ENCODE data around the gene GPR37L1.
A peak's percentile ranks its signal among the peaks of the same experiment; 100 is the strongest.

Gene GPR37L1

DNA sequence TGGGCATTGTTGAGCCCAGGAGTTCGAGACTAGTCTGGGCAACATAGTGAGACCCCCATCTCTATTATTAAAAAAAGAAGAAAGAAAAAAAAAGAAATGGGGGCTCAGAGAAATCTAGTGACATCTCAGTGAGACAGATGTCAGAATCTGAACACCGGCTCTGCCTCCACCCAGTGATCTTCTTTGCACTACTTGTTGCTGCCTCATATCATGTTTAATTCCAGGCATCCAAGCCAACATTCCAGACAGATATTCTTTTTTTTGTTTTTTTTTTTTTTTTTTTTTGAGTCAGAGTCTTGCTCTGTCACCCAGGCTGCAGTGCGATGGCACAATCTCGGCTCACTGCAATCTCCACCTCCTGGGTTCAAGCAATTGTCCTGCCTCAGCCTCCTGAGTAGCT, 26.8 kb downstream of the GPR37L1 start:
- peaks cover 21% of the 10 kb centered on the region for H3K4me1 Mint-ChIP-seq
- CTCF ChIA-PET, result no interaction called here
- no peak overlapping the region for H3K4me3 Mint-ChIP-seq
- no peaks in the 10 kb centered on the region for H3K27me3 Mint-ChIP-seq
- peaks cover 51% of the 10 kb centered on the region for H3K36me3 Mint-ChIP-seq
- H3K27ac Mint-ChIP-seq, result no peak overlapping the region
- no peaks in the 10 kb centered on the region for H3K9me3 Mint-ChIP-seq
- DNase-seq, result no peak

DNA sequence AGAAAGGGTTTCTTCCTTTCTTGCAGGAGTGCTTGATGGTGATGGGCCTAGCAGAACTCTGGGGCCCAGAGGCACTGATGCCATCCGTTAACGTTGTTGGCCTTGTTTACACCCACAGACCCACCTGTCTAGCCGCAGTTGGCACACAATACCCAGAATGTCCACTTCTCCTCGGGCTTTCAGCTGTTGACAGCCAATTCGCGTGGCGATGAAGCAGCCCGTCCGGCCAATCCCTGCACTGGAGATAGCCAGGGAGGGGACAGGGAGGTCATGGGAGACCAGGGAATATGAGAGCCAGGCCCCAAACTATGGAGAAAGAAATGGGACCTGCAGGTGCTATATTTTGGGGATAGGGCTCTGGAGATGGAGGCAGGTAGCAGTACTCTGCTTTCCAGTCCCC, 27.5 kb downstream of the GPR37L1 start:
- Mint-ChIP-seq H3K4me3 (no peak overlapping the region), H3K27ac (no peak overlapping the region), H3K9me3 (no peaks in the 10 kb centered on the region), H3K4me1 (peaks cover 24% of the 10 kb centered on the region), H3K36me3 (peaks cover 58% of the 10 kb centered on the region), H3K27me3 (no peaks in the 10 kb centered on the region)
- CTCF ChIA-PET, result no interaction called here
- DNase-seq, result no peak

DNA sequence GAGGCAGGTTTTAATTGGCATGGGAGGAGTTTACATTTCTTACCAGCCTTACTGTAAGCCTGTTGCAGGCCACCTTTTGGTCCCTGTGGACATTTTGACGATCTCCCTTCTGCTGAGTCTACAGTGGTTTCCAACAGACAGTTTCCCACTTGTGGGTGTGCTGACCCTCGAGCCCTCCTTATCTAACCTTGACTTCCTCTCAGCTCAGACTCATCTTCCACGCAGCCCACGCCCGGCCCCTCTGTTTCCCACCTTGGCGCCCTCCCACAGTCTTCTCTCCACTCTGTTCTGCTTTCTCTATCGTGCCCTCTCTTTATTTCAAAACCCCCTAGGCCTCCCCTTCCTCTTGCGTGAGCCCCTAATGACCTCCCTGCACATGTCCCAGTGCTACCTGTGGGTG, 27.9 kb downstream of the GPR37L1 start:
- DNase-seq, result no peak
- H3K36me3 Mint-ChIP-seq, result peaks cover 61% of the 10 kb centered on the region
- H3K4me1 Mint-ChIP-seq, result peaks cover 24% of the 10 kb centered on the region
- H3K9me3 Mint-ChIP-seq, result no peaks in the 10 kb centered on the region
- no peaks in the 10 kb centered on the region for H3K27me3 Mint-ChIP-seq
- CTCF ChIA-PET, result no interaction called here
- no peak overlapping the region for H3K4me3 Mint-ChIP-seq
- H3K27ac Mint-ChIP-seq, result peak overlapping the region; percentile 24

DNA sequence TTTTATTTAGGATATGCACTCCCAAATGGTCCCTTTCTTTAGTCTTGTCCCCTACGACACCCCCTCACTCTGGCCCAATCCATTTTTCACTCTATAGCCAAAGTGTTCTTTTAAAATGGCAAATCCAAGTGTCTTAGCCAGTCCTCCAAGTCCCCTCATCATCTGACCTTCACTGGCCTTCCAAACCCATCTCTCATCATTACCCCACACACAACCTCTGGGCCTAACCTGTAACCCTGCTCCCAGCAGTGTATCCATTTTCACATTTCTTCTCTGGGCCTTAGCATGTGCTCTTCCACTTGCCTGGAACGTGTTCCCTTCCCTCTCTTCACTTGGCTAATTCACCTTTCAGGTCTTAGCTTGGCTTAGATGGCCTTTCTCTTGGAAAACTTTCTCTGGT, 28.3 kb downstream of the GPR37L1 start:
- no peaks in the 10 kb centered on the region for H3K27me3 Mint-ChIP-seq
- peaks cover 63% of the 10 kb centered on the region for H3K36me3 Mint-ChIP-seq

DNA sequence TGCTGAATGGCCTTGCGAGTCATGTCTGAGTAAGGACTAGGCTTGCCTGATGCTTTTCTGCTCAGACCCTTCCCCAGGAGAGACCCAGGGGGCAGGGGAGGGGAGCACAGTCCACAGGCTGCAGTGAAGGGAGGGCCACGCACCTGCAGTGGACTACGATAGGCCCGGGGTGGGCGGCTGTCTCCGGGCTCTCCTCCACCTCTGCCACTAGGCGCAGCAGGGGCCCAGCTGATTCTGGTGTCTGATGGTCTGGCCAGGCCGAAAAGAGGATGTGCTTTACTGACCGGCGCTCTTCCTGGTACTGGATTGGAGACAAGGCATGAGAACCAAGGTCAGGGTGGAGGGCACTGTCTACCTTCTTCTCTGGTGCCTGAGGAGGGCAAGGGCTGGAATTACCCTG, 29.7 kb downstream of the GPR37L1 start:
- Mint-ChIP-seq H3K36me3 (peaks cover 69% of the 10 kb centered on the region), H3K9me3 (no peaks in the 10 kb centered on the region), H3K27ac (no peak overlapping the region), H3K27me3 (no peaks in the 10 kb centered on the region), H3K4me3 (no peak overlapping the region), H3K4me1 (peaks cover 30% of the 10 kb centered on the region)
- CTCF ChIA-PET, result interaction anchor here (0.7 kb wide), 1 partner anchor 38 kb away, joined by 3 read pairs; no protein-coding TSS in a partner anchor
- DNase-seq, result no peak

More for the DNA sequence above, 28.3 kb downstream of the GPR37L1 start:
- peaks cover 25% of the 10 kb centered on the region for H3K4me1 Mint-ChIP-seq
- no peak for DNase-seq
- H3K27ac Mint-ChIP-seq, result peak overlapping the region; percentile 24
- H3K9me3 Mint-ChIP-seq, result no peaks in the 10 kb centered on the region
- no peak overlapping the region for H3K4me3 Mint-ChIP-seq
- CTCF ChIA-PET, result no interaction called here

DNA sequence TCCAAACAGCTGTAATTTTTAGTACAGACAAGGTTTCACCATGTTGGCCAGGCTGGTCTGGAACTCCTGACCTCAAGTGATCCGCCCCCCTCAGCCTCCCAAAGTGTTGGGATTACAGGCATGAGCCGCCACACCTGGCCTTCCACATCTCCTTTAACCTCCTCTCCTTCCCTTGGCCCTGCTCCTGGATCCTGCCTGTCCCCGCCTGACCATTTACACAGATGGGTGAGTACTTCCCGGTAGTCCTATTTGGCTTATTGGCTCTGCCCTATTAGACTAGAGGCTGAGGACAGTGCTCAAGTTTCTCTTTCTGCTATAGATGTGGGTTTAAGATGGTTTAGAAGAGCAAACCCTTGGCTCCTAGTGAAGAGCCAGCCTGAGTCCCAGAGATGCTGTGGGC, 30.6 kb downstream of the GPR37L1 start:
- H3K9me3 Mint-ChIP-seq, result no peaks in the 10 kb centered on the region
- no peaks in the 10 kb centered on the region for H3K27me3 Mint-ChIP-seq
- CTCF ChIA-PET, result interaction anchor here (1.2 to 3.6 kb wide), 4 partner anchors 13 to 163 kb away, joined by 3 to 27 read pairs (median 18); no protein-coding TSS in a partner anchor
- no peak overlapping the region for H3K27ac Mint-ChIP-seq
- no peak overlapping the region for H3K4me3 Mint-ChIP-seq
- peaks cover 72% of the 10 kb centered on the region for H3K36me3 Mint-ChIP-seq
- peaks cover 37% of the 10 kb centered on the region for H3K4me1 Mint-ChIP-seq
- no peak for DNase-seq

DNA sequence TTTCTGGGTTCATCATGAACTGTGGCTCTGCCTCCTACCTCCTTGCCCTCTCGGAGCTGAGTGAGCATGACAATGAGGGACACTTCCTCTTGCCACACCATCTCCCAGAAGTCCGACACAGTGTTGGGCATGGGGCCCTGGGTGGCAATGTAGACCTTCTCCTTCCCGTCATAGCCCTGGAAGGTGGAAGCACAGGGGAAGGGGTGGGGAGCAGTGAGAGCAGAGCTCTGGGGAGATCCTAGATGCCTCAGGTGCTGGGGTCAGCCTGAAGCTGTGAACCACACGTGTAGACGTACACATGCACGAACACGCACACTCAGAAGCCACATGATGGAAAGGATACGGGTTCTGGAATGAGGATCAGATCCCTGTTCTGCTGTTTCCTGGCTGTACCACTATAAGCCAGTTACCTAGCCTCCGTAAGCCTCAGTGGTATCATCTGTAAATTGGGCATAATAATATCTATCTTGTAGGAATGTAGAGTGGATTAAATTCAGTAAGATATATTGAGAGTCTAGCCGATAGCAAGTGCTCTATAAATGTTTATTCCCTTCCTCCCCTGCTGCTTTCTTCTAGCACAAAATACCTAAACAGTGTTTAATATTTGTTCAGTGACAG, 31.5 kb downstream of the GPR37L1 start:
- Mint-ChIP-seq H3K27ac (peak overlapping the region; percentile 62), H3K27me3 (no peaks in the 10 kb centered on the region)

DNA sequence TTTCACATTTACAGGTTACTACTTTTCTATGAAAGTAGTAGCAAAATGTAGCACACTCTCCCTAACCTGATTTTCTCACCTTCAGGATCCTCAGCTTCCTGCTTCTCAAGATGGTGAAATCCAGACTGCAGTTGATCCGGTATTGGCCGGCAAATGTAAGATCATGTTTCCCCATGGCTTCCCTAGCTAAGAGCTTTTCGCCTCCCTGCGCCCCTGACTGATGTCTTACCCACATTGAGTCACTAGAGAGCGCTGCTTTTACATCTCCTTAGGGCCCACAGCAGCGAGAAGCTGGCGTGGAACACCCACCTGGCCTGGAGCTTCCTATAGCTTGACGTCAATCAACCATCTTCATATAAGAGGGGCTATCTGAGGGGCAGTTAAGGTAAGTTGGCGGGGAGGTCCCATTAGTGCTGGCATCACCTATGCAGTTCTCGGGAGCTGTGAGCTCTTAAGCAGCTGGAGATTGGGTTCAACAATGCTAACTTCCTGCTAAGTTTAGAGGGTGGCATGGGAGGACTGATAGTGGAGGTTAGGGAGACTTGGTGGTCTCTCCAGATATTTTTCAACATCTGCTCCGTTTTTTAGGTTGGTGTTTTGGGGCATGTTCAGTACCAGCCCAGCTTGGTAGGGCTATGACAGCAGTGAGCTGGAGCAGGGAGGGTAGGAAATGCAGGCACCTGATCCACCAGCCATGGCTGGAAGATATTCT, 32.2 kb downstream of the GPR37L1 start:
- H3K36me3 Mint-ChIP-seq, result peaks cover 77% of the 10 kb centered on the region
- CTCF ChIA-PET, result interaction anchor here (1.1 to 3.6 kb wide), 20 partner anchors 8 to 161 kb away, joined by 3 to 27 read pairs (median 6); partner anchors contain the start of gene ARL8A

More for the DNA sequence above, 31.5 kb downstream of the GPR37L1 start:
- Mint-ChIP-seq H3K4me3 (no peak overlapping the region), H3K9me3 (no peaks in the 10 kb centered on the region), H3K4me1 (peaks cover 44% of the 10 kb centered on the region), H3K36me3 (peaks cover 75% of the 10 kb centered on the region)
- no peak for DNase-seq
- CTCF ChIA-PET, result interaction anchor here (1.1 to 3.6 kb wide), 19 partner anchors 8 to 162 kb away, joined by 3 to 27 read pairs (median 6); partner anchors contain the start of gene ARL8A

DNA sequence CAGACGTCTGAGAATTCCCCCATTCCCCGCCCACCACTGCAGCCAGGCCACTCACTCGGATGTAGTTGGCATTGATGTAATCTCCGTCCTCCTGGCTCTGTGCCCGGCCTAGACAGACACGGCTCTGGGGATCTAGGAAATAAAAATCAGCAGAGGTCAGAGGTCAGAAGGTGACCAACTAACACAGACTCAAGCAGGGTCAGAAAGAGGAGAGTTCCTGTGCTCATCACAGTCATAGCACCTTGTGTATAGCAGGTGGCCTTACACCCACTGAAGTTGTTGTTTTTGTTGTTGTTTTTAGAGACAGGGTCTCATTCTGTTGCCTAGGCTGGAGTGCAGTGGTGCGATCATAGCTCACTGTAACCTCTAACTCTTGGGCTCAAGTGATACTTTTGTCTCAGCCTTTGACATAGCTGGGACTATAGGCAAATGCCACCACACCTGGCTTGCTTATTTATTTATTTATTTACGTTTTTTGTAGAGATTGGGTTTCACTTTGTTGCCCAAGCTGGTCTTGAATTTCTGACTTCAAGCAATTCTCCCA, 32.8 kb downstream of the GPR37L1 start:
- peaks cover 75% of the 10 kb centered on the region for H3K36me3 Mint-ChIP-seq
- H3K27me3 Mint-ChIP-seq, result no peaks in the 10 kb centered on the region
- CTCF ChIA-PET, result interaction anchor here (1.1 to 3.6 kb wide), 17 partner anchors 7 to 161 kb away, joined by 3 to 27 read pairs (median 6); partner anchors contain the start of gene ARL8A
- H3K9me3 Mint-ChIP-seq, result no peaks in the 10 kb centered on the region
- H3K4me3 Mint-ChIP-seq, result no peak overlapping the region
- H3K27ac Mint-ChIP-seq, result no peak overlapping the region
- peaks cover 49% of the 10 kb centered on the region for H3K4me1 Mint-ChIP-seq
- no peak for DNase-seq

More for the DNA sequence above, 32.2 kb downstream of the GPR37L1 start:
- Mint-ChIP-seq H3K27me3 (no peaks in the 10 kb centered on the region), H3K9me3 (no peaks in the 10 kb centered on the region), H3K4me3 (no peak overlapping the region), H3K4me1 (peaks cover 47% of the 10 kb centered on the region), H3K27ac (peak overlapping the region; percentile 62)
- DNase-seq, result peak; percentile 70

DNA sequence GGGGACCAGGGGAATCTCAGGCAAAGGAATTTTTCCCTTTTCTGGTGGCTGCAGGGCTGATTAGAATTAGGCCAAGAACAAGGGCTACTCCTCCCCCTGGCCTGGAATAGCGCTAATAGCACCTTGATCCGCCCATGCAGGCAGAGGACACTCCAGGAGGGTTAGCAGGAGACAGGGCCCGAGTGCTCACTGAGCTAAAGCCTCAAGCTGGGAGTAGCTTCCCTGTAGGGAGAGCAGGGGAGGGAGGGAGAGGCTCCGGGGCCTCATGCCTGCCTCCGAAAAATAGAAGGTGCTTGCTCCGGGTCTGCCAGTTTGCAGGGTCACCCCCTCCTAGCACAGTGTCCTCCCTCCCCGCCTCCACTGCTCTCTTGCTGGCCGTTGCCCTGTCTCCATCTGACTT, 33.9 kb downstream of the GPR37L1 start:
- H3K4me1 Mint-ChIP-seq, result peaks cover 59% of the 10 kb centered on the region
- no peak for DNase-seq
- H3K27me3 Mint-ChIP-seq, result no peaks in the 10 kb centered on the region
- no peaks in the 10 kb centered on the region for H3K9me3 Mint-ChIP-seq
- no peak overlapping the region for H3K4me3 Mint-ChIP-seq
- H3K27ac Mint-ChIP-seq, result no peak overlapping the region
- CTCF ChIA-PET, result interaction anchor here (1.2 to 3.5 kb wide), 2 partner anchors 9 to 10 kb away, joined by 4 to 22 read pairs; no protein-coding TSS in a partner anchor
- peaks cover 68% of the 10 kb centered on the region for H3K36me3 Mint-ChIP-seq

DNA sequence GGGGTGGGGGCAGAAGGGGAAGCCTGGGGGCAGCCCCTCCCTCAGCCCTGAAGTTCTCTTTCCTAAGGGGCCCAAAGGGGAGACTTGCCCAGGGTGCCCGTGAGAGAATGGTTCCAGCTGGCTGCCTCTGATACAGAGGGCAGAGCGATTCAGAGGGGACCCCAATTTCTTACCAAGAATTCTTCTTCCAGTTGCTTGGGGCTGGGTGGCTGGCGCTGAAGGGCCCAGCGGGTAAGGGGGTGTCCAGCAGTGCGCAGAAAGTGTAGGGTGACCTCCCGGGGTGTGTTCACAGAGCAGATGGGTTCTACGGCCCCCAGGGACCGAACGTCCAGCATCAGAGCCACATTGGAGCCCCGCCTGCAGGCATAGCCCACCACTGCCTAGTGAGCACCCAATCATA, 35.2 kb downstream of the GPR37L1 start:
- H3K9me3 Mint-ChIP-seq, result no peaks in the 10 kb centered on the region

DNA sequence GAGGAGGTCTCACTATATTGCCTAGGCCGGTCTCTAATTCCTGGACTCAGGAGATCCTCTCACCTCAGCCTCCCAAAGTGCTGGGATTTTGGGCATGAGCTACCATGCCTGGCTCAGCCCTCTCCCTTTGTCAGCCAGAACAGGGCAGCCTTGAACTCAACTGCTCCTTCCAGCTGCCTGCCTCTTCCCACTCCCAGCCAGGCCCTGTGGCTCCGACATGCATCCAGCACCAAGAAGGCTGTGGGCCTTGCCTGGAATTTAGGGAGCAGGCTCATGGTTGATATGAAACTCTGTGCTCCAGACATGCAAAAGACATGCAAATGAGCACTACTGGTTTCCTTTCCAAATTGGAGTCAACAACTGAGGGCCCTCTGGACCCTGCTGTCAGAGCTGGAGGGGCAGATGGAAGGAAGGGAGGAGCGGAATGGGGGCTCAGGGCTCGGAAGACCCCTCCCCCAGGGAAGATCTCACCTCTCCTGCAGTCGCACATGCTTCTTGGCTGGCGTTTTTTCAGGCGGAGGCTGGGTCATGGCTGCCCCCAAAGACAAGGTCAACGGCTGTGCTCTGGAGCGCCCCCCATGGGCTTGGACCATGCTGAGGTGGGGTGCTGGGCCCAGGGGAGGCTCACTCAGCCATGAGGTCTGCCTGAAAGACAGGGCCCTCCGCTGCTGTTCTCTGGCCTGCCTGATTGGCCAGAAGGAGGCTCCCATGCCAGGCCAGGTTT, 36.3 kb downstream of the GPR37L1 start:
- peak; percentile 49 for DNase-seq
- H3K9me3 Mint-ChIP-seq, result no peaks in the 10 kb centered on the region
- peaks cover 49% of the 10 kb centered on the region for H3K36me3 Mint-ChIP-seq
- H3K27ac Mint-ChIP-seq, result peak overlapping the region; percentile 99
- H3K4me3 Mint-ChIP-seq, result peak overlapping the region; percentile 93
- no peaks in the 10 kb centered on the region for H3K27me3 Mint-ChIP-seq
- CTCF ChIA-PET, result interaction anchor here (1.3 to 5.5 kb wide), 3 partner anchors 12 to 115 kb away, joined by 4 to 34 read pairs (median 19); no protein-coding TSS in a partner anchor
- H3K4me1 Mint-ChIP-seq, result peaks cover 79% of the 10 kb centered on the region

More for the DNA sequence above, 35.2 kb downstream of the GPR37L1 start:
- H3K4me1 Mint-ChIP-seq, result peaks cover 73% of the 10 kb centered on the region
- peaks cover 57% of the 10 kb centered on the region for H3K36me3 Mint-ChIP-seq
- H3K4me3 Mint-ChIP-seq, result peak overlapping the region; percentile 38
- no peak for DNase-seq
- H3K27ac Mint-ChIP-seq, result peak overlapping the region; percentile 71
- CTCF ChIA-PET, result interaction anchor here (1.0 to 1.2 kb wide), 2 partner anchors 12 to 35 kb away, joined by 3 to 4 read pairs; partner anchors contain the start of gene LGR6
- no peaks in the 10 kb centered on the region for H3K27me3 Mint-ChIP-seq

DNA sequence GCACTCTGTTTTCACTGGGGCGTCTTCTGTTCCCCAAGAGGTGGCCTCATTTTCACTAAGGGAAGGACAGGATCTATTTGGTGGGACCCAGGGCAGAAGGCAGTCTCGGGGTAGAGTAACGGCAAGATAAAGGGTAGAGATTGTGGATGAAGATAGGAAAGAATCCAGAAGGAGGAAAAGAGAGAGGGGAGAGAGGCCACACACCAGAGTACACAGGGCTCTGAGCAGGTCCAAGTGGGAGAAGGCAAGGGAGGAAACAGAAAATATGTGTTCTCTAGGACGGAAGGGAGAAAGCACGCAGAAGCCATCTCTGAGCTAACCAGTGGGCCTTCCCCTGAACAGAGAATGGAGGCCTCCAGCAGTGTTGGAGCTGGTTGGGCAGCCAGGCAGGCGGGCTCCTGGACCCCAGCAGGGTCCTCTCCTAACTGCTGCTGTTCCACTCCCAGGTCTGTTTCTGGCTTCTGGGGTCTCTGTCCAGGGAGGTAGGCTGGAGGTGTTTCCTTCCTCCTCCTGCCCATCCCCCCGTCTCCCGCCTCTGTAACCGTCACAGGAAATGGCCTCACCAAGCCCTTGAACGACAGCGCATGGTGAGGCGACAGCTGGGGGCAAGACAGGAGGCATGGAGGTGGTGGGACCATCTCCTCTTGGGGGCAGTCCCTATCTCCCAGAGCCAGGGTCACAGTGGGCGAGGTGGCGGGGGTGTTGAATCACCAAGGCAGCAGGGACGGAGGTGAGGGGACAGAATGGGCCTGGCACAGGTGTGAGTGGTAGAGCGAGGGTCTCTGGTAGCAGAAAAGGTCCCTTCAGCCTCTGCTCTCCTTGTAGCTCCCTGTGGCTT, 37.0 kb downstream of the GPR37L1 start:
- CTCF ChIA-PET, result interaction anchor here (1.0 to 5.5 kb wide), 9 partner anchors 11 to 114 kb away, joined by 4 to 34 read pairs (median 6); partner anchors contain the start of gene LGR6
- Mint-ChIP-seq H3K4me1 (peaks cover 84% of the 10 kb centered on the region), H3K27me3 (no peaks in the 10 kb centered on the region), H3K4me3 (peak overlapping the region; percentile 93), H3K9me3 (no peaks in the 10 kb centered on the region), H3K27ac (peak overlapping the region; percentile 99), H3K36me3 (peaks cover 46% of the 10 kb centered on the region)
- DNase-seq, result peak; percentile 80
